H9 (cell line): Measurements from ENCODE around the gene AMBRA1. TPM values are rescaled to one million over a fixed set of nuclear protein-coding genes. Genes with fewer than 3 reads are reported as not detected.

Experiments
- DNase-seq: peaks from one replicate; pipeline ENCODE4 v3.0.0-alpha.2; 2017
- H2AFZ ChIP-seq: one replicate; pipeline ENCODE4 v1.6.1; 2013; ENCODE audit warnings: mild to moderate bottlenecking, low read length, control low read depth, moderate library complexity
- H2AK5ac ChIP-seq: 2 replicates; pipeline ENCODE4 v1.6.1; 2013; ENCODE audit warnings: low read length, control low read depth, mixed read lengths; ENCODE audit not compliant: insufficient read length
- H2BK120ac ChIP-seq: one replicate; pipeline ENCODE4 v1.6.1; 2013; ENCODE audit warnings: low read depth, mild to moderate bottlenecking, low read length, control low read depth, inconsistent platforms; ENCODE audit not compliant: poor library complexity, severe bottlenecking
- H2BK12ac ChIP-seq: 2 replicates; pipeline ENCODE4 v1.6.1; 2013; ENCODE audit warnings: low read length, control low read depth, mixed read lengths, low read depth; ENCODE audit not compliant: insufficient read length
- H2BK15ac ChIP-seq: 2 replicates; pipeline ENCODE4 v1.6.1; 2013; ENCODE audit warnings: low read depth, low read length, control low read depth
- H2BK20ac ChIP-seq: one replicate; pipeline ENCODE4 v1.6.1; 2013; ENCODE audit warnings: low read depth, mild to moderate bottlenecking, low read length, control low read depth, inconsistent platforms; ENCODE audit not compliant: poor library complexity, severe bottlenecking
- H2BK5ac ChIP-seq: 2 replicates; pipeline ENCODE4 v1.6.1; 2013; ENCODE audit warnings: low read length, control low read depth, mixed read lengths; ENCODE audit not compliant: insufficient read length
- H3K14ac ChIP-seq: 2 replicates; pipeline ENCODE4 v1.6.1; 2013; ENCODE audit warnings: low read length, control low read depth; ENCODE audit not compliant: insufficient read depth
- H3K18ac ChIP-seq: 2 replicates; pipeline ENCODE4 v1.6.1; 2013; ENCODE audit warnings: low read depth, mild to moderate bottlenecking, mixed read lengths, low read length, control low read depth; ENCODE audit not compliant: insufficient read length
- H3K23ac ChIP-seq: 2 replicates; pipeline ENCODE4 v1.6.1; 2013; ENCODE audit warnings: low read length, control low read depth, mixed read lengths, low read depth; ENCODE audit not compliant: insufficient read length
- H3K23me2 ChIP-seq: 2 replicates; pipeline ENCODE4 v1.6.1; 2013; ENCODE audit warnings: low read depth, mild to moderate bottlenecking, mixed read lengths, low read length, control low read depth; ENCODE audit not compliant: insufficient read length, poor library complexity, severe bottlenecking
- H3K27ac ChIP-seq: 2 replicates; pipeline ENCODE4 v1.5.1; 2013; ENCODE audit warnings: low read length, control low read depth, mixed read lengths, low read depth; ENCODE audit not compliant: insufficient read length
- H3K27me3 ChIP-seq: 2 replicates; pipeline ENCODE4 v1.6.1; 2013; ENCODE audit warnings: low read length, control low read depth, inconsistent platforms; ENCODE audit not compliant: insufficient read depth
- H3K4ac ChIP-seq: 2 replicates; pipeline ENCODE4 v1.6.1; 2013; ENCODE audit warnings: low read depth, mild to moderate bottlenecking, control low read depth, inconsistent platforms, low read length, moderate library complexity
- H3K4me1 ChIP-seq: 2 replicates; pipeline ENCODE4 v1.6.1; 2013; ENCODE audit warnings: low read length, control low read depth, inconsistent platforms; ENCODE audit not compliant: insufficient read depth
- H3K4me2 ChIP-seq: 2 replicates; pipeline ENCODE4 v1.6.1; 2013; ENCODE audit warnings: low read length, control low read depth, mixed read lengths; ENCODE audit not compliant: insufficient read length, insufficient read depth
- H3K56ac ChIP-seq: 2 replicates; pipeline ENCODE4 v1.6.1; 2013; ENCODE audit warnings: low read depth, mild to moderate bottlenecking, mixed read lengths, low read length, control low read depth; ENCODE audit not compliant: insufficient read length
- H3K79me1 ChIP-seq: 2 replicates; pipeline ENCODE4 v1.6.1; 2013; ENCODE audit warnings: low read depth, mild to moderate bottlenecking, moderate library complexity, low read length, control low read depth, inconsistent platforms; ENCODE audit not compliant: insufficient read depth, poor library complexity, severe bottlenecking
- H3K79me2 ChIP-seq: 2 replicates; pipeline ENCODE4 v1.6.1; 2013; ENCODE audit warnings: low read length, control low read depth, inconsistent platforms; ENCODE audit not compliant: insufficient read depth
- H3K9ac ChIP-seq: 2 replicates; pipeline ENCODE4 v1.6.1; 2013; ENCODE audit warnings: low read length, control low read depth, mixed read lengths; ENCODE audit not compliant: insufficient read length; ENCODE audit errors: extremely low read depth
- H3K9me3 ChIP-seq: one replicate; pipeline ENCODE4 v1.6.1; 2013; ENCODE audit warnings: low read depth, low read length, inconsistent platforms; ENCODE audit not compliant: control insufficient read depth
- H3T11ph ChIP-seq: one replicate; pipeline ENCODE4 v1.6.1; 2013; ENCODE audit warnings: mild to moderate bottlenecking, low read length, control low read depth, inconsistent platforms
- H4K20me1 ChIP-seq: one replicate; pipeline ENCODE4 v1.6.1; 2013; ENCODE audit not compliant: control insufficient read depth, insufficient read length, insufficient read depth
- H4K5ac ChIP-seq: 2 replicates; pipeline ENCODE4 v1.6.1; 2013; ENCODE audit warnings: low read depth, mild to moderate bottlenecking, mixed read lengths, low read length, control low read depth; ENCODE audit not compliant: insufficient read length
- H4K8ac ChIP-seq: replicated peaks from 2 replicates; pipeline ENCODE4 v1.6.1; 2013; ENCODE audit warnings: low read length, control low read depth, mixed read lengths, low read depth; ENCODE audit not compliant: insufficient read length
- H4K91ac ChIP-seq: 2 replicates; pipeline ENCODE4 v1.6.1; 2013; ENCODE audit warnings: low read depth, mild to moderate bottlenecking, moderate library complexity, mixed read lengths, low read length, control low read depth; ENCODE audit not compliant: insufficient read length
- H3K27ac Mint-ChIP-seq, 3 experiments: 2 replicates in 2 of 3; 3 replicates in 1 of 3; pipeline ENCODE4 v1.8.0; 2020 to 2021; ENCODE audit warnings: mixed read lengths in 3 of 3, mild to moderate bottlenecking in 1 of 3, moderate library complexity in 1 of 3
- H3K27me3 Mint-ChIP-seq: 2 replicates; pipeline ENCODE4 v1.8.0; 2021; ENCODE audit warnings: low read depth, mild to moderate bottlenecking, moderate library complexity, mixed read lengths
- H3K36me3 Mint-ChIP-seq, 3 experiments: 2 replicates in 2 of 3; 3 replicates in 1 of 3; pipeline ENCODE4 v1.8.0; 2020 to 2021; ENCODE audit warnings: low read depth in 3 of 3, mixed read lengths in 3 of 3; ENCODE audit not compliant: insufficient read depth in 1 of 3
- H3K4me1 Mint-ChIP-seq, 2 experiments: 2 replicates each; pipeline ENCODE4 v1.8.0; 2020; ENCODE audit warnings: mixed read lengths in 2 of 2
- H3K4me3 Mint-ChIP-seq, 2 experiments: 2 replicates in 1 of 2; 3 replicates in 1 of 2; pipeline ENCODE4 v1.8.0; 2020 to 2021; ENCODE audit warnings: mild to moderate bottlenecking in 2 of 2, mixed read lengths in 2 of 2, moderate library complexity in 1 of 2
- H3K9me3 Mint-ChIP-seq, 2 experiments: 2 replicates in 1 of 2; 3 replicates in 1 of 2; pipeline ENCODE4 v1.8.0; 2020; ENCODE audit warnings: mild to moderate bottlenecking in 2 of 2, mixed read lengths in 2 of 2, moderate library complexity in 1 of 2
- CTCF ChIP-seq: fragments of 200-600 bp; sonication (generic); conservative IDR thresholded peaks from 3 replicates; pipeline ENCODE4 v1.8.0; 2021; ENCODE audit warnings: antibody characterized with exemption, mild to moderate bottlenecking
- WGBS: extraction: QIAGEN DNeasy Blood & Tissue Kit; methylation state at CpG from one replicate; pipeline ENCODE4 v1.1.7; 2013; ENCODE audit warnings: missing lambda C conversion rate, low lambda C conversion rate, mixed read lengths; ENCODE audit not compliant: insufficient read length; ENCODE audit errors: extremely low coverage; 5-methylcytosine and 5-hydroxymethylcytosine counted together
- total RNA-seq: library from RNA; stranded (reverse); gene quantifications from 2 replicates; pipeline ENCODE4 v1.2.1, GENCODE V29; 2021

The AMBRA1 gene
- total RNA-seq, 1 experiment from 2014 or later: 37.5 TPM

- Histone ChIP-seq H3K14ac (no peak overlapping the region), H3K4me1 (peaks cover 3% of the 10 kb centered on the region; the same call in 1 of the 2 replicates), H2BK5ac (no peak overlapping the region), H2BK120ac (no peak overlapping the region), H4K5ac (no peak overlapping the region), H3K27me3 (peaks cover 19% of the 10 kb centered on the region; the same call in 1 of the 2 replicates), H3K79me1 (no peaks in the 10 kb centered on the region), H4K20me1 (no peaks in the 10 kb centered on the region), H3K4ac (no peak overlapping the region), H3K56ac (no peak overlapping the region), H2AFZ (no peak overlapping the region), H3K79me2 (no peaks in the 10 kb centered on the region), H3K9me3 (no peaks in the 10 kb centered on the region), H2AK5ac (no peak overlapping the region), H3K23me2 (peaks cover 15% of the 10 kb centered on the region), H2BK12ac (no peak overlapping the region), H3K27ac (no peak overlapping the region), H3K18ac (peak overlapping the region; percentile 15), H3K23ac (no peak overlapping the region), H3K4me2 (peak overlapping the region; percentile 70), H4K91ac (no peak overlapping the region), H3K9ac (no peak overlapping the region), H2BK15ac (no peak overlapping the region), H4K8ac (no peak overlapping the region), H2BK20ac (no peak overlapping the region), H3T11ph (no peak overlapping the region)
- no peaks in the 10 kb centered on the region for H3K9me3 Mint-ChIP-seq
- WGBS: no CpG with 5 or more reads among the region's 4 CpGs
- no peak for TF ChIP-seq CTCF
- peaks cover 0 to 14% (median 13%) of the 10 kb centered on the region in 3 experiments; a peak in 6 of 7 replicates for H3K36me3 Mint-ChIP-seq
- H3K27me3 Mint-ChIP-seq: peaks cover 50% of the 10 kb centered on the region
- H3K27ac Mint-ChIP-seq: no peak overlapping the region; a peak in 1 of 7 replicates
- no peak for DNase-seq
- peak overlapping the region; percentile 78 for H3K4me3 Mint-ChIP-seq
- H3K4me1 Mint-ChIP-seq: peaks cover 27 to 32% of the 10 kb centered on the region in 2 experiments
Observed at GRCh38 chr11:46393231-46393616, 200.6 kb downstream of the AMBRA1 start.
